OCI-LY3 (cell line): ENCODE results near the gene ABLIM2.

Experiments
- EZH2phosphoT487 ChIP-seq: fragments of 200-600 bp; shearing (Covaris generic); IDR thresholded peaks from 2 replicates; pipeline ENCODE4 v1.6.1; 2018; ENCODE audit warnings: antibody characterized with exemption, mixed run types, low read depth
- TF ChIP-seq, protein P1 (sequence below): fragments of 200-600, 300-600 bp; sonication (generic); IDR thresholded peaks from 2 replicates; pipeline ENCODE4 v1.5.1; 2014; ENCODE audit warnings: antibody characterized with exemption, low read length, low read depth

DNA sequence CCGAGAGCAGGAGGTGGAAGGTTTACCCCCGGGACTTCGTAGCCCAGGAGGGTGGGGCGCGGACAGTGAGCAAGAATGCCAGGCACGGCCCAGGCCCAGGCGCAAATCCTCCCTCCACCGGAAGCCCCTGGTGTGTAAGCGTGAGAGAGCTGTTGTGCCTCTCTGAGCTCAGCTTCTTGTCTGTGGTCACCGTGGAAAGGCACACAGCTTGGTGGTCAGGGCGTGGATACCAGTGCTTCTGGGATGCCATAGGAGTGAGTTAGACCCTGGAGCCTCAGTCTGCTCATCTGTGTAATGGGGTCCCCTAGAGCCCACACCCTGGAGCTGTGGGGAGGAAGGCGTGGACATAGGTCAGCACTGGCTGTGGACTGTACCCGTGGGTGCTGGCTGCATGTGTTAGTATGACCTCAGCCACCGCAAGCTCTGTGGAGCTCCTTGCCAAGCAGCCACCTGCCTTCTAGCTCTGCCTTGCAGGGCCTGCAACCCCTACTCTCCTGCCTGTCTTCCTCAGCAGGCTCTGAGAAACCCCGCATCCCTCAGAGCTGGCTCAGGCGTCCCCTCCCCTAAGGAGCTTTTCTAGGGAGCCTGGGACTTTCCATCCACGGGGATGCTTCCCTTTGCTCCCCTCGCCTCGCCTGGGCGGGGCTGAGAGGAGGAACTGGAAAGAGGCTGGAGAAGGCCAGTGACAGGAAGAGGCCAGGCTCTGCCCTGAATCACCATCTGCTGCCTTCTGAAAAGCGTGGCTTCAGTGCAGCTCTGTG, 190.9 kb downstream of the ABLIM2 start:
- TF ChIP-seq, protein P1, sequence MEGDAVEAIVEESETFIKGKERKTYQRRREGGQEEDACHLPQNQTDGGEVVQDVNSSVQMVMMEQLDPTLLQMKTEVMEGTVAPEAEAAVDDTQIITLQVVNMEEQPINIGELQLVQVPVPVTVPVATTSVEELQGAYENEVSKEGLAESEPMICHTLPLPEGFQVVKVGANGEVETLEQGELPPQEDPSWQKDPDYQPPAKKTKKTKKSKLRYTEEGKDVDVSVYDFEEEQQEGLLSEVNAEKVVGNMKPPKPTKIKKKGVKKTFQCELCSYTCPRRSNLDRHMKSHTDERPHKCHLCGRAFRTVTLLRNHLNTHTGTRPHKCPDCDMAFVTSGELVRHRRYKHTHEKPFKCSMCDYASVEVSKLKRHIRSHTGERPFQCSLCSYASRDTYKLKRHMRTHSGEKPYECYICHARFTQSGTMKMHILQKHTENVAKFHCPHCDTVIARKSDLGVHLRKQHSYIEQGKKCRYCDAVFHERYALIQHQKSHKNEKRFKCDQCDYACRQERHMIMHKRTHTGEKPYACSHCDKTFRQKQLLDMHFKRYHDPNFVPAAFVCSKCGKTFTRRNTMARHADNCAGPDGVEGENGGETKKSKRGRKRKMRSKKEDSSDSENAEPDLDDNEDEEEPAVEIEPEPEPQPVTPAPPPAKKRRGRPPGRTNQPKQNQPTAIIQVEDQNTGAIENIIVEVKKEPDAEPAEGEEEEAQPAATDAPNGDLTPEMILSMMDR, result no peak
- TF ChIP-seq EZH2phosphoT487, result no peak
